ENCODE data around the gene HNRNPU.

Gene HNRNPU

DNA sequence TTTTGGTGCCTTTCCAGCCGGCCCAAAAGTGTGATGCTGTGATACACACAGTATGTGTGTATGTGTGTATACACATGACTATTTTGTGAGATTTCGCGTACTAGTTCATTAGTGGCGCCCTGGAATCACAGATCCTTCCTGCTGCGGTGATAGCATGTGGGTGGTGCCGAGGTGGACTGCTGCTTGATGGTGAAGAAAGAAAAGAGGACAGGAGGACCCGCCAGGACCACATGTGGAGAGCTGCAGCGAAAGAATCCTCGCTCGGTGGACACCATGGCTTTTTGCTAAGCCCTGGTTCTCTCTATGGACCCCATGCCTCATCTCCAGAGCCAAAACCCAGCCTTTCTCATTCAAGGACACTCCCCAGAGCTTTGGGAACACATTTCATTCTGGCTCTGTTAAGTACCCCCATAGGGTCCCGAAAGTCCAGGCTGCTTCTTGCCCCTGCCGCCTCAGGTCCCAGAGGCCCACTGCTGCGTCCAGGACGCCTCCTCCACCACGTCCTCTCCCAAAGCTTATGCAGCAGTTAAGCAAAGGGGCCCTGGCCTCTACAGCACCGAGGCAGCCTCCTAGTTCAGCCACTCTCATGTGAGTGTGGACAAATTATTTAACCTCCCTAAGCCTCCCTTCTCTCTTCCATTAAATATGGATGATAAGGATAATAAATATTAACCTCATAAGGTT lies 61.6 kb downstream of the HNRNPU start:
- no peak for DNase-seq (ENCODE audit: low read depth)

GRCh38 chr1:244802041-244802440 lies 62.3 kb downstream of the HNRNPU start:
- no peak for DNase-seq (ENCODE audit: low read depth)

- peak; percentile 43 for DNase-seq (ENCODE audit: low read depth)
Measured at GRCh38 chr1:244801246-244801645, 63.1 kb downstream of the HNRNPU start.

GRCh38 chr1:244800821-244801220 lies 63.5 kb downstream of the HNRNPU start:
- DNase-seq (ENCODE audit: low read depth), result no peak

Measured in stimulated activated CD8-positive, alpha-beta memory T cell treated with anti-CD3 and anti-CD28 coated beads, Interleukin-12 subunit alpha, Interleukin-12 subunit beta, amount 100 ng/mL, for 1 hour (primary cell).